Renal cortex interstitium (tissue), 15 donors: ENCODE data around the gene SPTBN1. TPM values are rescaled to one million over a fixed set of nuclear protein-coding genes. Genes with fewer than 3 reads are reported as not detected.

ENCODE experiments used
- DNase-seq, 11 donors: peaks; one replicate each; pipeline ENCODE4 v3.0.0-alpha.2; 2013; ENCODE audit warnings: low read depth in 9 of 11, low spot score in 4 of 11; ENCODE audit errors: extremely low read depth in 1 of 11
- long read RNA-seq, 16 experiments: transcript quantifications; one replicate each; lab custom pipeline, GENCODE V29; 2026
- polyA plus RNA-seq, 3 donors: library from polyadenylated mRNA; unstranded; fragments of 120-200 nt; gene quantifications; one replicate each; pipeline ENCODE4 v1.2.1, GENCODE V29; 2013; ENCODE audit not compliant: insufficient read length in 3 of 3

SPTBN1 gene
- 100 to 1,000 TPM; 237 to 254 (median 240) TPM for polyA plus RNA-seq
- long read RNA-seq, donor 1, transcript SPTBN1-204 (4 exons, 3,332 nt): major isoform, 8 of 104 reads
- long read RNA-seq, donor 1, partial matches to known transcripts: 95 of 104 reads
- long read RNA-seq, donor 1, other reads (novel, unspliced or antisense): 0 of 104 reads
- long read RNA-seq, donor 2, transcript SPTBN1-204 (4 exons, 3,332 nt): major isoform, 12 of 98 reads
- long read RNA-seq, donor 2, partial matches to known transcripts: 86 of 98 reads
- long read RNA-seq, donor 2, other reads (novel, unspliced or antisense): 0 of 98 reads
- long read RNA-seq, donor 3, full-length matches to known transcripts: 10 of 322 reads
- long read RNA-seq, donor 3, partial matches to known transcripts: 312 of 322 reads
- long read RNA-seq, donor 3, other reads (novel, unspliced or antisense): 0 of 322 reads
- long read RNA-seq, donor 4, transcript SPTBN1-204 (4 exons, 3,332 nt): major isoform, 8 of 8 reads
- long read RNA-seq, donor 4, partial matches to known transcripts: 0 of 8 reads
- long read RNA-seq, donor 4, other reads (novel, unspliced or antisense): 0 of 8 reads
- long read RNA-seq, donor 5: 0 reads
- long read RNA-seq, donor 6, transcript SPTBN1-204 (4 exons, 3,332 nt): major isoform, 12 of 33 reads
- long read RNA-seq, donor 6, partial matches to known transcripts: 21 of 33 reads
- long read RNA-seq, donor 6, other reads (novel, unspliced or antisense): 0 of 33 reads
- long read RNA-seq, donor 7, transcript SPTBN1-204 (4 exons, 3,332 nt): major isoform, 9 of 27 reads
- long read RNA-seq, donor 7, partial matches to known transcripts: 18 of 27 reads
- long read RNA-seq, donor 7, other reads (novel, unspliced or antisense): 0 of 27 reads
- long read RNA-seq, donor 8, full-length matches to known transcripts: 22 of 357 reads
- long read RNA-seq, donor 8, partial matches to known transcripts: 335 of 357 reads
- long read RNA-seq, donor 8, other reads (novel, unspliced or antisense): 0 of 357 reads
- long read RNA-seq, donor 9, transcript SPTBN1-204 (4 exons, 3,332 nt): major isoform, 5 of 16 reads
- long read RNA-seq, donor 9, partial matches to known transcripts: 11 of 16 reads
- long read RNA-seq, donor 9, other reads (novel, unspliced or antisense): 0 of 16 reads
- long read RNA-seq, donor 10, full-length matches to known transcripts: 6 of 26 reads
- long read RNA-seq, donor 10, partial matches to known transcripts: 20 of 26 reads
- long read RNA-seq, donor 10, other reads (novel, unspliced or antisense): 0 of 26 reads
- long read RNA-seq, donor 11, full-length matches to known transcripts: 10 of 22 reads
- long read RNA-seq, donor 11, partial matches to known transcripts: 12 of 22 reads
- long read RNA-seq, donor 11, other reads (novel, unspliced or antisense): 0 of 22 reads
- long read RNA-seq, donor 12, partial matches to known transcripts: 0 of 2 reads
- long read RNA-seq, donor 12, other reads (novel, unspliced or antisense): 0 of 2 reads
- long read RNA-seq, donor 13, transcript SPTBN1-204 (4 exons, 3,332 nt): major isoform, 23 of 295 reads
- long read RNA-seq, donor 13, partial matches to known transcripts: 271 of 295 reads
- long read RNA-seq, donor 13, other reads (novel, unspliced or antisense): 0 of 295 reads
- long read RNA-seq, donor 14, transcript SPTBN1-204 (4 exons, 3,332 nt): major isoform, 5 of 5 reads
- long read RNA-seq, donor 14, partial matches to known transcripts: 0 of 5 reads
- long read RNA-seq, donor 14, other reads (novel, unspliced or antisense): 0 of 5 reads
- long read RNA-seq, donor 15, transcript SPTBN1-204 (4 exons, 3,332 nt): major isoform, 9 of 14 reads
- long read RNA-seq, donor 15, partial matches to known transcripts: 5 of 14 reads
- long read RNA-seq, donor 15, other reads (novel, unspliced or antisense): 0 of 14 reads
- long read RNA-seq, donor 16, transcript SPTBN1-204 (4 exons, 3,332 nt): major isoform, 29 of 121 reads
- long read RNA-seq, donor 16, partial matches to known transcripts: 92 of 121 reads
- long read RNA-seq, donor 16, other reads (novel, unspliced or antisense): 0 of 121 reads

- peak; percentile 75 to 91 (median 87) for DNase-seq
Measured at GRCh38 chr2:54455563-54456361, at the start of gene SPTBN1. Gene SPTBN1 (plus strand): TSS chr2:54456327. CDS start chr2:54526419, 70,092 bp downstream.

GRCh38 chr2:54407693-54408092, 48.4 kb upstream of the SPTBN1 start:
- no peak for DNase-seq

GRCh38 chr2:54408288-54408687, 47.8 kb upstream of the SPTBN1 start:
- DNase-seq: no peak

- no peak for DNase-seq
Measured at GRCh38 chr2:54409752-54410151, 46.4 kb upstream of the SPTBN1 start.

GRCh38 chr2:54411801-54412354, 44.2 kb upstream of the SPTBN1 start:
- DNase-seq: no peak

GRCh38 chr2:54416166-54416813, 39.8 kb upstream of the SPTBN1 start:
- no peak for DNase-seq

GRCh38 chr2:54416938-54417337, 39.2 kb upstream of the SPTBN1 start:
- DNase-seq: no peak

- DNase-seq: no peak
Measured at GRCh38 chr2:54417577-54417976, 38.5 kb upstream of the SPTBN1 start.

GRCh38 chr2:54419388-54419787, 36.7 kb upstream of the SPTBN1 start:
- no peak for DNase-seq

- no peak for DNase-seq
Measured at GRCh38 chr2:54419855-54420523, 36.1 kb upstream of the SPTBN1 start.

- DNase-seq: no peak
Measured at GRCh38 chr2:54420524-54421172, 35.5 kb upstream of the SPTBN1 start.

GRCh38 chr2:54422072-54422581, 34.0 kb upstream of the SPTBN1 start:
- no peak for DNase-seq

GRCh38 chr2:54423213-54423612, 32.9 kb upstream of the SPTBN1 start:
- DNase-seq: peak in 1 of 11 donors; percentile 56

- DNase-seq: no peak
Measured at GRCh38 chr2:54424555-54425163, 31.5 kb upstream of the SPTBN1 start.
